ENCODE data around the gene NSMF. TPM values are rescaled to one million over a fixed set of nuclear protein-coding genes. Genes with fewer than 3 reads are reported as not detected.

The NSMF gene
- polyA plus RNA-seq, 1 of the 3 experiments (the other 2 are of a cell fraction), result 58.8 TPM

- no peak overlapping the region for H3K9ac ChIP-seq
- WGBS (ENCODE audit: low lambda C conversion rate), result 93% methylated on average over 52 of the region's 60 CpGs
- H3F3A ChIP-seq (replicated peaks; ENCODE audit: insufficient read depth), result no peaks in the 10 kb centered on the region
- H3K4me1 ChIP-seq (ENCODE audit: control insufficient read depth in 1 of 2, insufficient read depth in 2 of 2, low read depth in 1 of 2, low read length in 1 of 2), result no peaks in the 10 kb centered on the region
- no peak for TF ChIP-seq REST (IDR thresholded peaks at IDR 0.05; ENCODE audit: low read depth, low read length)
- H3K9me3 ChIP-seq, result no peaks in the 10 kb centered on the region
- ChIA-PET CTCF (no interaction called here), POLR2A (no interaction called here)
- no peak overlapping the region for H3K4me3 ChIP-seq (ENCODE audit: low read depth in 2 of 2, low read length in 1 of 2)
- H3K27ac ChIP-seq (ENCODE audit: low read depth in 2 of 2, low read length in 1 of 2), result no peak overlapping the region
- H4K20me1 ChIP-seq (ENCODE audit: insufficient read depth), result no peaks in the 10 kb centered on the region
- no peaks in the 10 kb centered on the region for H3K9me2 ChIP-seq
- H2AFZ ChIP-seq (ENCODE audit: low read depth), result no peak overlapping the region
- no peak for DNase-seq
- H3K4me2 ChIP-seq, result no peak overlapping the region
- no peaks in the 10 kb centered on the region for H3K36me3 ChIP-seq (replicated peaks in 1 of 2; ENCODE audit: control insufficient read depth in 1 of 2, insufficient read depth in 2 of 2, low read length in 1 of 2)
- no peaks in the 10 kb centered on the region for H3K79me2 ChIP-seq (ENCODE audit: insufficient read depth)
- no peaks in the 10 kb centered on the region for H3K27me3 ChIP-seq (ENCODE audit: insufficient read depth)
Observed at GRCh38 chr9:137398561-137399468, 60.3 kb downstream of the NSMF start.

- no peak overlapping the region for H3K27ac ChIP-seq (ENCODE audit: low read depth in 2 of 2, low read length in 1 of 2)
- 89% methylated on average over 20 of the region's 20 CpGs for WGBS (ENCODE audit: low lambda C conversion rate)
- no peaks in the 10 kb centered on the region for H3K79me2 ChIP-seq (ENCODE audit: insufficient read depth)
- no peak for DNase-seq
- H3K9me2 ChIP-seq, result no peaks in the 10 kb centered on the region
- no peak overlapping the region for H2AFZ ChIP-seq (ENCODE audit: low read depth)
- H3K9ac ChIP-seq, result no peak overlapping the region
- ChIA-PET CTCF (interaction anchor here (1.1 kb wide), 1 partner anchor 95 kb away, joined by 6 read pairs; no protein-coding TSS in a partner anchor), POLR2A (no interaction called here)
- no peaks in the 10 kb centered on the region for H3K36me3 ChIP-seq (replicated peaks in 1 of 2; ENCODE audit: control insufficient read depth in 1 of 2, insufficient read depth in 2 of 2, low read length in 1 of 2)
- no peaks in the 10 kb centered on the region for H3K9me3 ChIP-seq
- H4K20me1 ChIP-seq (ENCODE audit: insufficient read depth), result no peaks in the 10 kb centered on the region
- H3K4me2 ChIP-seq, result no peak overlapping the region
- H3K4me3 ChIP-seq (ENCODE audit: low read depth in 2 of 2, low read length in 1 of 2), result no peak overlapping the region
- no peaks in the 10 kb centered on the region for H3K4me1 ChIP-seq (ENCODE audit: control insufficient read depth in 1 of 2, insufficient read depth in 2 of 2, low read depth in 1 of 2, low read length in 1 of 2)
- H3F3A ChIP-seq (replicated peaks; ENCODE audit: insufficient read depth), result no peaks in the 10 kb centered on the region
- TF ChIP-seq CTCF (IDR thresholded peaks at IDR 0.05), result no peak
- no peak for TF ChIP-seq USF2 (IDR thresholded peaks at IDR 0.05; ENCODE audit: borderline replicate concordance, low read depth, low read length)
- TF ChIP-seq SIN3A (IDR thresholded peaks at IDR 0.05; ENCODE audit: borderline replicate concordance, low read depth, low read length), result no peak
- no peaks in the 10 kb centered on the region for H3K27me3 ChIP-seq (ENCODE audit: insufficient read depth)
Observed at GRCh38 chr9:137397675-137398423, 61.3 kb downstream of the NSMF start.

Other genes starting within 250 kb of the NSMF start
- gene RNF208, start 237.1 kb downstream of the NSMF start, polyA plus RNA-seq (2012; rRNA removed), result 2.0 and 2.7 TPM in 2 replicates
- gene CYSRT1, start 234.2 kb downstream of the NSMF start, polyA plus RNA-seq (2012; rRNA removed), result 2.1 and 2.2 TPM in 2 replicates
- 0.03 and 0.08 TPM in 2 replicates for gene RNF224, start 231.8 kb downstream of the NSMF start, polyA plus RNA-seq (2012; rRNA removed)
- 0.06 TPM in 1 of 2 replicates, not detected in the other for gene SLC34A3, start 228.4 kb downstream of the NSMF start, polyA plus RNA-seq (2012; rRNA removed)
- 415 and 508 TPM in 2 replicates for gene TUBB4B, start 218.0 kb downstream of the NSMF start, polyA plus RNA-seq (2012; rRNA removed)
- not detected in 2 replicates for gene STPG3, start 208.0 kb downstream of the NSMF start, polyA plus RNA-seq (2012; rRNA removed)
- gene NELFB, start 204.0 kb downstream of the NSMF start, polyA plus RNA-seq (2012; rRNA removed), result 52.6 and 62.7 TPM in 2 replicates
- 0.81 and 0.99 TPM in 2 replicates for gene TOR4A, start 181.6 kb downstream of the NSMF start, polyA plus RNA-seq (2012; rRNA removed)
- gene NRARP, start 157.1 kb downstream of the NSMF start, polyA plus RNA-seq (2012; rRNA removed), result 3.9 and 4.2 TPM in 2 replicates
- gene EXD3, start 36.2 kb downstream of the NSMF start, polyA plus RNA-seq (2012; rRNA removed), result 11.5 and 14.2 TPM in 2 replicates
- 0.39 and 0.67 TPM in 2 replicates for gene NOXA1, start 35.9 kb downstream of the NSMF start, polyA plus RNA-seq (2012; rRNA removed)
- 0.18 and 0.30 TPM in 2 replicates for gene ENTPD8, start 18.0 kb downstream of the NSMF start, polyA plus RNA-seq (2012; rRNA removed)
- gene PNPLA7, start 91.1 kb upstream of the NSMF start, polyA plus RNA-seq (2012; rRNA removed), result 0.88 and 0.99 TPM in 2 replicates
- gene MRPL41, start 92.5 kb upstream of the NSMF start, polyA plus RNA-seq (2012; rRNA removed), result 39.4 and 58.9 TPM in 2 replicates
- gene DPH7, start 119.6 kb upstream of the NSMF start, polyA plus RNA-seq (2012; rRNA removed), result 59.9 and 84.3 TPM in 2 replicates
- gene ZMYND19, start 131.2 kb upstream of the NSMF start, polyA plus RNA-seq (2012; rRNA removed), result 39.3 and 43.1 TPM in 2 replicates
- gene ARRDC1, start 146.4 kb upstream of the NSMF start, polyA plus RNA-seq (2012; rRNA removed), result 49.7 and 54.8 TPM in 2 replicates
- 38.3 and 39.5 TPM in 2 replicates for gene EHMT1, start 159.7 kb upstream of the NSMF start, polyA plus RNA-seq (2012; rRNA removed)